GM23338 (cell line): ENCODE measurements around the gene ZNF385B. TPM values are rescaled to one million over a fixed set of nuclear protein-coding genes. Genes with fewer than 3 reads are reported as not detected.

Experiments used
- ATAC-seq: fragments of 200-7000 bp; cut with Tn5 transposase; 3 replicates; pipeline ENCODE4 v1.9.1; 2020
- DNase-seq: peaks from one replicate; pipeline ENCODE4 v3.0.0-alpha.2; 2015; ENCODE audit warnings: low spot score
- H2AFZ ChIP-seq: fragments of 200-600 bp; sonication (generic); 2 replicates; pipeline ENCODE4 v1.8.0; 2016; ENCODE audit warnings: antibody characterized with exemption, mild to moderate bottlenecking, moderate library complexity
- H3F3A ChIP-seq: fragments of 200-600 bp; sonication (generic); replicated peaks from 2 replicates; pipeline ENCODE4 v1.8.0; 2017; ENCODE audit warnings: antibody characterized with exemption, mixed run types, low read depth
- H3K27ac ChIP-seq: fragments of 200-600 bp; sonication (generic); 2 replicates; pipeline ENCODE4 v1.6.1; 2016; ENCODE audit warnings: low read depth
- H3K27me3 ChIP-seq: fragments of 200-600 bp; sonication (generic); 2 replicates; pipeline ENCODE4 v1.8.0; 2016; ENCODE audit warnings: mild to moderate bottlenecking, mixed run types, moderate library complexity; ENCODE audit not compliant: insufficient read depth
- H3K36me3 ChIP-seq: fragments of 200-600 bp; sonication (generic); 2 replicates; pipeline ENCODE4 v1.8.0; 2016; ENCODE audit warnings: mild to moderate bottlenecking; ENCODE audit not compliant: insufficient read depth
- H3K4me1 ChIP-seq: fragments of 200-600 bp; sonication (generic); 2 replicates; pipeline ENCODE4 v1.8.0; 2016; ENCODE audit warnings: mild to moderate bottlenecking, moderate library complexity; ENCODE audit not compliant: insufficient read depth
- H3K4me2 ChIP-seq: fragments of 200-600 bp; sonication (generic); 2 replicates; pipeline ENCODE4 v1.7.1; 2017; ENCODE audit warnings: mixed run types
- H3K4me3 ChIP-seq: fragments of 200-600 bp; sonication (generic); 2 replicates; pipeline ENCODE4 v1.6.1; 2016; ENCODE audit warnings: mixed run types
- H3K79me2 ChIP-seq: fragments of 200-600 bp; sonication (generic); replicated peaks from 2 replicates; pipeline ENCODE4 v1.8.0; 2017; ENCODE audit warnings: mild to moderate bottlenecking; ENCODE audit not compliant: insufficient read depth
- H3K9me2 ChIP-seq: fragments of 200-600 bp; sonication (generic); 2 replicates; pipeline ENCODE4 v1.8.0; 2017; ENCODE audit not compliant: insufficient read depth
- H4K20me1 ChIP-seq: fragments of 200-600 bp; sonication (generic); replicated peaks from 2 replicates; pipeline ENCODE4 v1.8.0; 2017; ENCODE audit warnings: mild to moderate bottlenecking; ENCODE audit not compliant: insufficient read depth
- H3K27ac Mint-ChIP-seq: 2 replicates; pipeline ENCODE4 v1.8.0; 2020; ENCODE audit warnings: inconsistent platforms, mild to moderate bottlenecking, moderate library complexity, mixed read lengths
- H3K27me3 Mint-ChIP-seq: 3 replicates; pipeline ENCODE4 v1.8.0; 2022; ENCODE audit warnings: low read depth, mild to moderate bottlenecking, moderate library complexity, mixed read lengths, inconsistent platforms; ENCODE audit not compliant: insufficient read depth, poor library complexity
- H3K36me3 Mint-ChIP-seq: 3 replicates; pipeline ENCODE4 v1.8.0; 2021; ENCODE audit warnings: low read depth, mild to moderate bottlenecking, inconsistent platforms, moderate library complexity, mixed read lengths
- H3K4me1 Mint-ChIP-seq: 3 replicates; pipeline ENCODE4 v1.8.0; 2020; ENCODE audit warnings: mild to moderate bottlenecking, inconsistent platforms, mixed read lengths
- H3K4me3 Mint-ChIP-seq: 3 replicates; pipeline ENCODE4 v1.8.0; 2021; ENCODE audit warnings: moderate library complexity, mild to moderate bottlenecking, inconsistent platforms, mixed read lengths
- H3K9me3 Mint-ChIP-seq: 3 replicates; pipeline ENCODE4 v1.8.0; 2020; ENCODE audit warnings: moderate library complexity, mild to moderate bottlenecking, inconsistent platforms, mixed read lengths
- CREB1 ChIP-seq: fragments of 250-450 bp; sonication (Bioruptor Pico); IDR thresholded peaks from 2 replicates; pipeline ENCODE4 v1.5.0; 2020; ENCODE audit warnings: low read depth, mild to moderate bottlenecking, moderate library complexity
- ETS1 ChIP-seq: IDR thresholded peaks from 2 replicates; pipeline ENCODE4 v1.6.1; 2016; ENCODE audit warnings: antibody characterized with exemption
- EZH2 ChIP-seq: fragments of 200-600 bp; sonication (generic); IDR thresholded peaks from one replicate; pipeline ENCODE4 v1.8.0; 2017; ENCODE audit warnings: antibody characterized with exemption, mild to moderate bottlenecking, low read depth; ENCODE audit not compliant: unreplicated experiment
- EZH2phosphoT487 ChIP-seq: fragments of 200-600 bp; sonication (generic); IDR thresholded peaks from one replicate; pipeline ENCODE4 v1.8.1; 2018; ENCODE audit warnings: antibody characterized with exemption; ENCODE audit not compliant: unreplicated experiment
- JUNB ChIP-seq: IDR thresholded peaks from one replicate; pipeline ENCODE4 v1.6.1; 2016; ENCODE audit warnings: antibody characterized with exemption; ENCODE audit not compliant: unreplicated experiment
- NANOG ChIP-seq: IDR thresholded peaks from 2 replicates; pipeline ENCODE4 v1.6.1; 2016; ENCODE audit warnings: antibody characterized with exemption, borderline replicate concordance
- STAT1 ChIP-seq: IDR thresholded peaks from one replicate; pipeline ENCODE4 v1.6.1; 2016; ENCODE audit warnings: antibody characterized with exemption; ENCODE audit not compliant: unreplicated experiment
- ZNF114 ChIP-seq: fragments of 250-450 bp; sonication (Bioruptor Pico); IDR thresholded peaks from 2 replicates; pipeline ENCODE4 v1.5.0; 2020; ENCODE audit warnings: mild to moderate bottlenecking, moderate library complexity
- ZNF331 ChIP-seq: fragments of 250-450 bp; sonication (Bioruptor Pico); IDR thresholded peaks from 2 replicates; pipeline ENCODE4 v1.5.0; 2020; ENCODE audit warnings: low read depth, mild to moderate bottlenecking, moderate library complexity
- polyA plus RNA-seq: library from polyadenylated mRNA; unstranded; fragments of >200 nt; fragmentation: Nextera tagmentation; extraction: Ambion mirVana; gene quantifications from 2 replicates; pipeline ENCODE4 v1.2.1, GENCODE V29; 2016
- total RNA-seq: library from RNA; depleted of rRNA; stranded (reverse); fragments of >200 nt; shearing (Covaris generic); gene quantifications from 2 replicates; pipeline ENCODE4 v1.2.3, GENCODE V29; 2014
- TF ChIP-seq, protein P1 (sequence below): IDR thresholded peaks from one replicate; pipeline ENCODE4 v1.6.1; 2018; ENCODE audit warnings: antibody characterized with exemption; ENCODE audit not compliant: unreplicated experiment

The ZNF385B gene
- total and polyA plus RNA-seq, 2 experiments from 2014 or later: 1.5 to 4.6 TPM

DNA sequence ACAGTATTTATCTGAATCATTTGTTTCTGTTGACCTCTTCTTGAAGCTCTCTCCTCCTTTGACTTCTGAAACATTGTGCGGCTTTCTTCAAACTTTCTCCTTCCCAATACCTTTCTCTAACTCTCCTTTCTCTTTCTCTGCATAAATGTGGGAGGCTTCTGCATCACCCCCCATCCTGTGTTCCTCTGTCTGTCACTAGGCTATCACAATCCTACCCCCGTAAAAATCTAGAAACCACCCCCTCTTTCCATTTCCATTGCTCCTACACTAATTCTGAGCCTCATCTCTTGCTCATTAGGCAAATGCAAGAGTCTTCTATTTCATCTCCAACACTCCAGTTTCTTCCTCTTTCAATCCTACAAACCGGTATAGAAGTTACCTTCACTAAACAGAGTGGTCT is 32.2 kb upstream of the ZNF385B start (continued):
- TF ChIP-seq, protein P1, sequence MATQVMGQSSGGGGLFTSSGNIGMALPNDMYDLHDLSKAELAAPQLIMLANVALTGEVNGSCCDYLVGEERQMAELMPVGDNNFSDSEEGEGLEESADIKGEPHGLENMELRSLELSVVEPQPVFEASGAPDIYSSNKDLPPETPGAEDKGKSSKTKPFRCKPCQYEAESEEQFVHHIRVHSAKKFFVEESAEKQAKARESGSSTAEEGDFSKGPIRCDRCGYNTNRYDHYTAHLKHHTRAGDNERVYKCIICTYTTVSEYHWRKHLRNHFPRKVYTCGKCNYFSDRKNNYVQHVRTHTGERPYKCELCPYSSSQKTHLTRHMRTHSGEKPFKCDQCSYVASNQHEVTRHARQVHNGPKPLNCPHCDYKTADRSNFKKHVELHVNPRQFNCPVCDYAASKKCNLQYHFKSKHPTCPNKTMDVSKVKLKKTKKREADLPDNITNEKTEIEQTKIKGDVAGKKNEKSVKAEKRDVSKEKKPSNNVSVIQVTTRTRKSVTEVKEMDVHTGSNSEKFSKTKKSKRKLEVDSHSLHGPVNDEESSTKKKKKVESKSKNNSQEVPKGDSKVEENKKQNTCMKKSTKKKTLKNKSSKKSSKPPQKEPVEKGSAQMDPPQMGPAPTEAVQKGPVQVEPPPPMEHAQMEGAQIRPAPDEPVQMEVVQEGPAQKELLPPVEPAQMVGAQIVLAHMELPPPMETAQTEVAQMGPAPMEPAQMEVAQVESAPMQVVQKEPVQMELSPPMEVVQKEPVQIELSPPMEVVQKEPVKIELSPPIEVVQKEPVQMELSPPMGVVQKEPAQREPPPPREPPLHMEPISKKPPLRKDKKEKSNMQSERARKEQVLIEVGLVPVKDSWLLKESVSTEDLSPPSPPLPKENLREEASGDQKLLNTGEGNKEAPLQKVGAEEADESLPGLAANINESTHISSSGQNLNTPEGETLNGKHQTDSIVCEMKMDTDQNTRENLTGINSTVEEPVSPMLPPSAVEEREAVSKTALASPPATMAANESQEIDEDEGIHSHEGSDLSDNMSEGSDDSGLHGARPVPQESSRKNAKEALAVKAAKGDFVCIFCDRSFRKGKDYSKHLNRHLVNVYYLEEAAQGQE: no peak
- TF ChIP-seq ZNF114 (no peak), JUNB (no peak), ZNF331 (no peak), NANOG (no peak)

DNA sequence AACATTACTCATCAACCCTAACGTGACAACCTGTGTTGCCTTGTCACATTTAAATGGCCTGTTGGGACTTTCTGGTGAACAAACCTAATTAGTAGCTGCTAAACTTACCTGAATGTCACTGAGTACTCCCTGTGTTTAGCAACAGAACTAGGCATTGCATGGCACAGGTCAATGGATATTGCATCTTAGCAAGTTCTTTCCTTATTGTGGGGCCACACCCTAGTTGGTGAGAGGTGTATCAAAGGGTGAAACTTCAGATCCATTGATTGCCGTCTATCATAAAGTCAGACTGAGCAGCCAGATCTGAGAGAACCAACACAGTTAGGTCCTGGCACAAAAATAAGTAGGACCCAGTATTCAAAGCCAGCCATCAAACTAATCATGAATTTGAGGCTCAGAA is 29.8 kb upstream of the ZNF385B start:
- no peak for DNase-seq
- Histone ChIP-seq H3K4me2 (no peak overlapping the region), H3F3A (no peaks in the 10 kb centered on the region), H3K79me2 (no peaks in the 10 kb centered on the region), H3K4me3 (no peak overlapping the region), H3K9me2 (0 out of 2 replicates have a peak, but pooled peaks cover 8% of the 10 kb centered on the region), H2AFZ (no peak overlapping the region), H4K20me1 (no peaks in the 10 kb centered on the region), H3K4me1 (no peaks in the 10 kb centered on the region), H3K27me3 (no peaks in the 10 kb centered on the region), H3K36me3 (peaks cover 12% of the 10 kb centered on the region; the same call in 1 of the 2 replicates), H3K27ac (no peak overlapping the region)
- TF ChIP-seq, protein P1: no peak
- Mint-ChIP-seq H3K36me3 (peaks cover 11% of the 10 kb centered on the region; the same call in 2 of the 3 replicates), H3K4me1 (no peaks in the 10 kb centered on the region), H3K27ac (no peak overlapping the region), H3K27me3 (peaks cover 4% of the 10 kb centered on the region), H3K4me3 (no peak overlapping the region), H3K9me3 (peaks cover 15% of the 10 kb centered on the region; the same call in 2 of the 3 replicates)
- no peak for ATAC-seq

GRCh38 chr2:179890666-179891065 is 29.3 kb upstream of the ZNF385B start:
- H3K27ac ChIP-seq: no peak overlapping the region
- Mint-ChIP-seq H3K4me1 (no peaks in the 10 kb centered on the region), H3K27ac (no peak overlapping the region), H3K4me3 (no peak overlapping the region), H3K27me3 (peaks cover 4% of the 10 kb centered on the region), H3K9me3 (peaks cover 15% of the 10 kb centered on the region; the same call in 2 of the 3 replicates), H3K36me3 (peaks cover 11% of the 10 kb centered on the region; the same call in 2 of the 3 replicates)
- no peak for DNase-seq
- H3K27me3 ChIP-seq: no peaks in the 10 kb centered on the region
- no peak overlapping the region for H3K4me2 ChIP-seq
- H3K9me2 ChIP-seq: 0 out of 2 replicates have a peak, but pooled peaks cover 8% of the 10 kb centered on the region
- H3K4me1 ChIP-seq: no peaks in the 10 kb centered on the region
- H2AFZ ChIP-seq: no peak overlapping the region
- no peak overlapping the region for H3K4me3 ChIP-seq
- H4K20me1 ChIP-seq: no peaks in the 10 kb centered on the region
- peaks cover 12% of the 10 kb centered on the region; the same call in 1 of the 2 replicates for H3K36me3 ChIP-seq
- H3K79me2 ChIP-seq: no peaks in the 10 kb centered on the region
- H3F3A ChIP-seq: no peaks in the 10 kb centered on the region
- ATAC-seq: no peak
- TF ChIP-seq ZNF114 (no peak), CREB1 (CRISPR knock-in tag) (no peak), JUNB (no peak), EZH2 (no peak), ZNF331 (no peak), STAT1 (no peak), ETS1 (no peak), EZH2phosphoT487 (no peak)
